Measurements from ENCODE around the gene BLOC1S4. TPM values are rescaled to one million over a fixed set of nuclear protein-coding genes. Genes with fewer than 3 reads are reported as not detected.

Gene BLOC1S4
- total RNA-seq, 3 donors from 2014 or later: 24.4 to 27.4 (median 26.0) TPM

DNA sequence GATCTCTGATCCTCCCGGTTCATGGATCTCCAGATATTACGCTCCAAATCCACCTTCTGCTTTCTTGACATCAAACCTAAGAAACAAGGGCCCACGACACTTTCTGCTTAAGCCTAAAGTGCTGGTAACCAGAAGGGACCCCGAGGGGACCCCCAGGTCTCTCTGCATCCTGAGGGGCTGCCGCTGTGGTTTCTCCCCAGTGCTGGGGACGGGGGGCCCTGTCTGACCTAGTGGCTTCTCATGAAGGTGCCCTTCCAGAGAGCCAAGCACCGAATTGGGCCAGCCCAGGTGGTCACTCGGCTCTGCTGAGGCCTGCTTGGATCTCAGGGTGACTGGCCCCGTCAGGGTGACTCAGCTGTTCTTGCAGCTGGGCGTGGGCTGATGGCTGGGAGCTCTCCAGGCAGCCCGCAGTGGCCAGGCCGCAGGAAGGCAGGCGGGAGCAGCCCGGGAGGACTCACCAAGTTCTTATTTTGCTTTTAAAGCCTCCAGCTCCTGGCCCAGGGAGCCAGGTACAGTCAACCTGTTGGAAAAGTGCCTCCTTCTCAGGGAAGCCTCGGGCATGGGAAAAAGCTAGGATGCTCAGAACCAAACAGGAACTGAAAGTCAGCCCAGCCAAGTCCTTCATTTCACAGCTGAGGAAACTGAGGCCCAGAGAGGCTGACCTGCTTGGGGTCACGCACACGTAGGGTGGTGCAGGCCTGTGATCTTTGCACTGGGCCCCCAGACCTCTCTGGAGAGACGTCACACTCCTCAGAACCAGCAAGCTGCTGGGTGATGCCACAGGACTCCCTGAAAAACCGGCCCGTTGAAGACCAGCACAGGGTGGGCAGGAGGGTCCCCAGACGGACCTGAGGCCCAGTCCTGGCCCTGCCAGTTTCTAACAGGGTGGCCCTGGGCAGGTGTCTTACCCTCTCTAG, 16.7 kb downstream of the BLOC1S4 start:
- no peak for ATAC-seq

DNA sequence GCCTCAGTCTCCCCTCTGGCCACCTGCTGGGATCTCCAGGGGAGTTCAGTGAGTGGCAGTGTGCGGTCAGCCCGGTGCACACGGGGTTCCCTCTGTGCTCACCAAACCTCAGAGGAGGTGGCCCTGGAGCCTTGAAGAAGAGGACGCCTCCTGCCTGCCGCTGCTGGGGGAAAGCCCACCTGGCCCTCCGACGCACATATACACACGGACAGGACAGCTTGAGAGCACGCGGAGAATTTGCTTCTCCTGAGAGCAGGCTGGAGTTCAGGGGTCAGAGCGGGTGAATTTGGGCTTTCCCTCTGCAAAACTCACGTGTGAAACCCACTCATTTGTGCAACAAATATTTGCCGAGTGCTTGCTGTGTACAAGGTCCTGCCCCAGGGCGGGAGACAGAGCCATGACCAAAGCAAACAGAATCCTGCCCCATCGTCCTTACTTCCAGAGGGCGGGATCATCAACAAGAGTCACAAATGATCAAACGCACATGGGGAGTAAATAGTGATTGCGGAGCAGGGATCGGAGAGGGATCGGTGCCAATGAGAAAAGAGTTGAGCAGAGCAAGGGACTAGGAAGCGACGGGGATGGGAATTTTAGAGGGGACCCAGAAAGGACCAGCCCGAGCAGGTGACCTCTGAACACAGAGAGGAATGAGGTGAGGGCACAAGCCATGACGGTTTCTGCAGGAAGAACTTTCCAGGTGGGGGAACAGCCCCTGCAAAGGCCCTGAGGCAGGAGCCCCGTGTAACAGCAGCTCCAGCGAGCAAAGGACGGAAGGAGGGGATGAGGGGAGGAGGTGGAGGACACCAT, 17.6 kb downstream of the BLOC1S4 start:
- peaks cover 2% of the 10 kb centered on the region for H3K27me3 Mint-ChIP-seq (ENCODE audit: low read depth)
- H3K9me3 Mint-ChIP-seq: no peaks in the 10 kb centered on the region
- ATAC-seq: no peak
- H3K4me3 Mint-ChIP-seq: no peak overlapping the region
- H3K4me1 Mint-ChIP-seq (ENCODE audit: low read depth): peaks cover under 1% of the 10 kb centered on the region
- no peaks in the 10 kb centered on the region for H3K36me3 Mint-ChIP-seq (ENCODE audit: insufficient read depth)
- DNase-seq: no peak

More for the DNA sequence above, 16.7 kb downstream of the BLOC1S4 start:
- no peak overlapping the region for H3K4me3 Mint-ChIP-seq
- no peaks in the 10 kb centered on the region for H3K36me3 Mint-ChIP-seq (ENCODE audit: insufficient read depth)
- peaks cover 6% of the 10 kb centered on the region for H3K4me1 Mint-ChIP-seq (ENCODE audit: low read depth)
- no peak for DNase-seq
- peaks cover 2% of the 10 kb centered on the region for H3K27me3 Mint-ChIP-seq (ENCODE audit: low read depth)
- H3K9me3 Mint-ChIP-seq: no peaks in the 10 kb centered on the region

DNA sequence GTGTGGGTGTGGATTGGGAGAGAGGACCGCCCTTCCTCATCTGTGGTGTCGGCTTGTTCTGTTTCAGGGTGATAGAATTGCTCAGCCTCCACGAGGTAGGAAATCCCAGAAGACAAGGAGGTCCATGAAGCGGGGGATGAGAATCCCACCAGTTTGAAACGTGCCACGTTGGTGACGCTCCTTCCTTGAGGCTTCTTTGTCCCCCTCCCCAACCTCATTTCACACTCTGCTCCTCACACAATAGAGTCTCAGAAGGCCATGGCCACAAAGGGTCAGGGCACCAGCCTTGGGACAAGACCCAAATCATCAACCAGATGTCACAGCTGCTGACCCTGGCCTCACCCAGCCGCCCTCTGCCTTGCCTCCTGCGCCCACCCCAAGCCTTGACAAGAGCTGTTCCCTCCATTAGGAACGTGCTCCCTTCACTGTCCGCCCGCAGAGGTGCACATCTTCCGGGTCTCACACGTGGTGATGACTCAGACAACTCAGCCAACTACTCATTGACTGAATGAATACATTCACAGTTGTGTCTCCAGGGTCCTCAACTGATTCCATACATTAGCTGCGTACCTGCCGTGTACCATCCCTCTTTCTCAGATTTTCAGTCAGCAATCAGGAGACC, 18.3 kb downstream of the BLOC1S4 start:
- ATAC-seq (no peak), DNase-seq (no peak)
- Mint-ChIP-seq H3K27me3 (ENCODE audit: low read depth) (peaks cover 2% of the 10 kb centered on the region), H3K36me3 (ENCODE audit: insufficient read depth) (no peaks in the 10 kb centered on the region), H3K9me3 (no peaks in the 10 kb centered on the region), H3K4me1 (ENCODE audit: low read depth) (no peaks in the 10 kb centered on the region), H3K4me3 (no peak overlapping the region)

DNA sequence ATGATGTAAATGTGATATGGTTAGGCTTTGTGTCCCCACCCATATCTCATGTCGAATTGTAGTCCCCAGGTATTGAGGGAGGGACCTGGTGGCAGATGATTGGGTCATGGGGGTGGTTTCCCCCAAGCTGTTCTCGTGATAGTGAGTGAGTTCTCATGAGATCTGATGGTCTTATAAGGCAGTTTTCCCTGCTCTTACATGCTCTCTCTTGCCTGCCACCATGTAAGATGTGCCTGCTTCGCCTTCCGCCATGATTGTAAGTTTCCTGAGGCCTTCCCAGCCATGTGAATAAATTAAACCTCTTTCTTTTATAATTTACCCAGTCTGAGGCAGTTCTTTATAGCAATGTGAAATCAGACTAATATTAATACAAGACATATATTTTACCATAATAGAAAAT, 23.9 kb downstream of the BLOC1S4 start:
- no peaks in the 10 kb centered on the region for H3K4me1 Mint-ChIP-seq (ENCODE audit: low read depth)
- no peaks in the 10 kb centered on the region for H3K27me3 Mint-ChIP-seq (ENCODE audit: low read depth)
- no peaks in the 10 kb centered on the region for H3K36me3 Mint-ChIP-seq (ENCODE audit: insufficient read depth)
- H3K9me3 Mint-ChIP-seq: no peaks in the 10 kb centered on the region
- H3K4me3 Mint-ChIP-seq: no peak overlapping the region
- DNase-seq (no peak), ATAC-seq (no peak)

DNA sequence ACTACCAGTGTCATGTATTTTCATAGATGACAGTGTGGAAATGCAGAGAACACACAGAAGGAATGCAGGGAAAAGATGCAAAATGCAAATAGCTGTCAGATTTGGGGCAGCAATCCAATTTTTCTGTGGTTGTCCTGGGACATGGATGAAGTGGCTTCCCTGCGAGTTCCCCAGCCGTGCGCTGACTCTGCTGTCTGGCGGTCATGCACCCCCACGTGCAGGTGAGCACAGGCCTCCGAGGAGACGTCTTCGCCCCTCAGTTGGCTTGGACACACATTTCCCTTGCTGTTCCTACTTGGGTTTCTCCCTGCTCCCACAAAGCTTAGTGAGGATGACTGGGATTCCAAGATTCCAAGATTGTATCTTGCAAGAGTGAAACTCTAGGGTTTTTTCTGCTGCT, 24.4 kb downstream of the BLOC1S4 start:
- no peak for ATAC-seq

DNA sequence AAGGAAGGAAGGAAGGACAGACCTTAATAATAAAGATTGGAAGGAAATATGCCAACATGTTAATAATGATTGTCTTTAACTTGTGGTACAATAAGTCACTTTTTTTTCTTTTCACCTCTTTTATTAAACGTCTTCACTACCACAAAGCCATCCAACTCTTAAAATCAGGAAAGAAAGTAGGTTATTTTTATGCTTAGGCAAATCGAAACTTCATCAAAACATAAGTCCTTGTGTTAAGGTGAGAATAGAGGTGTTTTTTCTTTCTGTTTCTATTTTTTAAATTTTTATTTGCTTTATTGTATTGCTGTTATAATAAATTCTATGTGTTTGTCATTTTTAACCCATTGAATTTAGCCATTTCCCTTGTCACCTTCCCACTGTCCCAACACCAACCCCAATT, 26.5 kb downstream of the BLOC1S4 start:
- H3K4me3 Mint-ChIP-seq: no peak overlapping the region

More for the DNA sequence above, 24.4 kb downstream of the BLOC1S4 start:
- no peak for DNase-seq
- H3K4me3 Mint-ChIP-seq: no peak overlapping the region
- H3K4me1 Mint-ChIP-seq (ENCODE audit: low read depth): no peaks in the 10 kb centered on the region
- H3K27me3 Mint-ChIP-seq (ENCODE audit: low read depth): no peaks in the 10 kb centered on the region
- H3K9me3 Mint-ChIP-seq: no peaks in the 10 kb centered on the region
- no peaks in the 10 kb centered on the region for H3K36me3 Mint-ChIP-seq (ENCODE audit: insufficient read depth)

DNA sequence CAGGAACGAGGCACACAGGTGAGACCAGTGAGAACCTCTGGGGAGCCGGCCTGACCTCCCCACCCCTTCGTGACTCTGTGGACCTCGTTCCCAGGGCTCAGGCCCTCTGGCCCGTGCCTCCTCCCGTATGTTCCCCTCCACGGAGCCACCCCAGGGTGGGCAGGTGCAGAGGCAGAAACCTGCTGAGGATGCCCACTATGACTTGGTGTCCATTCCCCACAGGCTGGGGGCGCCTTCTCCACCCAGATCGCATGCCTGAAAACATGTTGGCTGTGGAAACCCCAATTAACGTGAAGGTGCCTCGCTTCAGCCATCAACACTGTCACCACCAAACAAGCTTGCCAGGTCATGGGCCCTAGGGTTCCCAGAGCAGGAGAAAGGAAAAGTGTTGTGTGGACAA, 27.0 kb downstream of the BLOC1S4 start:
- Mint-ChIP-seq H3K36me3 (ENCODE audit: insufficient read depth) (no peaks in the 10 kb centered on the region), H3K4me3 (no peak overlapping the region), H3K4me1 (ENCODE audit: low read depth) (no peaks in the 10 kb centered on the region), H3K9me3 (no peaks in the 10 kb centered on the region), H3K27me3 (ENCODE audit: low read depth) (peaks cover 2% of the 10 kb centered on the region)
- DNase-seq (no peak), ATAC-seq (no peak)

More for the DNA sequence above, 26.5 kb downstream of the BLOC1S4 start:
- H3K27me3 Mint-ChIP-seq (ENCODE audit: low read depth): peaks cover 2% of the 10 kb centered on the region
- ATAC-seq (no peak), DNase-seq (no peak)
- no peaks in the 10 kb centered on the region for H3K9me3 Mint-ChIP-seq
- H3K36me3 Mint-ChIP-seq (ENCODE audit: insufficient read depth): no peaks in the 10 kb centered on the region
- H3K4me1 Mint-ChIP-seq (ENCODE audit: low read depth): no peaks in the 10 kb centered on the region

DNA sequence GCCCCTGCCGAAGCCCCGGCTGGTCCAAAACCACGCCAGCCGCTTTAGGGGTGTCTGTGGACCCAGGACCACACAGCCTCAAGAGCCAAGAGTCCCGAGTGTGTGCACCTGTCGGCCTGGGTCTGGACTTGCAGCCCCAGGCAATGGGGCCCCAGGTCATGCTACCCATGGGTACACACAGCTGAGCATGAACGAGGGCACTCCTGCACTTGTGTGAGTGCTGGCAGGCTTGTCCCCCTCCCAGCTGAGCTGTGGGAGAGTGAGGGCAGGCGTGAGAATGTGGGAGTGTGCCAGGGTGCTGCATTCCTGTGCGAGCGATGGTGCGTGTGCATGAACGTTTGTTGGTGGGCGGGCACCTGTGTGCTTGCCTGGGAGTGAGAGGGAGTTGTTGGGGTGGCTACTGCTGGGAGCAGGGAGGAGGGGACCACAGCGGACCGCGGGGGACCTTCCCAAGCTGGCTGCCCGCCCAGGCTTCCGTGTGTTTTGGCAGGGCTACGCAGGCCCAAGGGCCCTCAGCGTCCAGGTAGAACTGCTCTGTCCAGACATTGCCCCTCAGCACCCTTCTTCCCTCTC, 30.8 kb downstream of the BLOC1S4 start:
- H3K4me1 Mint-ChIP-seq (ENCODE audit: low read depth): peaks cover 9% of the 10 kb centered on the region
- H3K9me3 Mint-ChIP-seq: no peaks in the 10 kb centered on the region
- DNase-seq (no peak), ATAC-seq (no peak)
- H3K4me3 Mint-ChIP-seq: no peak overlapping the region
- no peaks in the 10 kb centered on the region for H3K36me3 Mint-ChIP-seq (ENCODE audit: insufficient read depth)
- peaks cover 2% of the 10 kb centered on the region for H3K27me3 Mint-ChIP-seq (ENCODE audit: low read depth)

DNA sequence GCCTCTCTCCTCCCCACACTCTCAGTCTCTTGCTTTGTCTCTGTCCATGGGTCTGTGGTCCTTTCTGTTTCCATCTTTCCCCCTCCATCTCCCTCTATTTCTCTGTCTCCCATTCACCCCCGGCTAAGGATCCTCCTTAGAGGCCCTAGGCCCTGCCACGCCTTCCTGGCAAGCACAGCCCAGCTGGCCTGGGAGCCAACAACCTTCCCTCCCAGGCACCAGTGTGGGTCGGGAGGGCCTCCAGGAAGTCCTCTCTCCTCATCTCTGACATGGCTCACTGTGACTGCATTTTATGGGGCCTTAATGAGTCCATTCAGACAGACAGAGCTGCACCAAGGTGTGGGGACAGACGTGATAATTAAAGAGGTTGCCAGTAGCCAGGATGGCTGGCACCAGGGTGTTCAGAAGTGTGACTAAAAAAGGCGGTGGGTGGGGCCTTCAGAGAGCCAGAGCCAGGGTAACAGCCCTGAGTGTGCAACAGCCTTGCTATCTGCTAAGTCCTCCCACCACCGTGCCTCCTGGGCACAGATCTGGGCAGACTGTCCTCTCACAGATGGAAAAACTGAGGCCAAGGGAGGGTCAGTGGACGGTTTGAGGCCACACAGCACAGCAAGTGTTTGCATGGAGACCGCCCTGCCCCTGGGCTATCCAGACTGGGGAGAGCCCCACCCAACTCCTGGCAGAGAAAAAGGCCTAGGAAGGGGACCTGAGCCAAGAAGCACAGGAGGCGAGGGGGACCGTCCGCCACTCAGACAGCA, 31.5 kb downstream of the BLOC1S4 start:
- no peak overlapping the region for H3K4me3 Mint-ChIP-seq
- no peaks in the 10 kb centered on the region for H3K36me3 Mint-ChIP-seq (ENCODE audit: insufficient read depth)
- H3K4me1 Mint-ChIP-seq (ENCODE audit: low read depth): peaks cover 11% of the 10 kb centered on the region
- H3K9me3 Mint-ChIP-seq: no peaks in the 10 kb centered on the region
- ATAC-seq: no peak
- no peak for DNase-seq
- peaks cover 2% of the 10 kb centered on the region for H3K27me3 Mint-ChIP-seq (ENCODE audit: low read depth)

DNA sequence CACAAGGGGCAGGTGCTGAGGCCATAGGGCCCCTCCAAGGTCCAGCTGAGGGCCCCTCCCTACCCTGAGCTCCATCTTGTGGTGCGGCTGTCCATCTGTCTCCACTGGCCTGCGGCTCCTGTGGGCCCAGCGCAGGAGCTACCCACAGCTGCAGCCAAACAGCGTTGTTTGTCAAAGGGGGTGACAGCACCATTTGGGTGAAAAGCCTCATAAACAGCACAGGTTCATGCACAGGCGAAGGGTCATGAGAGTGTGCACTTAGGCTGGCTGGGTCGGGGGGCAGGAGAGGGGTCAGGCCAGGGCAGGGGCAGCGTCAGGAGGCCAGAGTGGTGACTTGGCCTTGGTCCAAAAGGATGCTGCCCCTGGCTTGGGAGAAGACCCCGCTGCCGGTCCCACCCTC, 32.3 kb downstream of the BLOC1S4 start:
- H3K4me3 Mint-ChIP-seq: no peak overlapping the region
- H3K4me1 Mint-ChIP-seq (ENCODE audit: low read depth): peaks cover 11% of the 10 kb centered on the region
- H3K9me3 Mint-ChIP-seq: no peaks in the 10 kb centered on the region
- DNase-seq: no peak
- H3K27me3 Mint-ChIP-seq (ENCODE audit: low read depth): peaks cover 2% of the 10 kb centered on the region
- H3K36me3 Mint-ChIP-seq (ENCODE audit: insufficient read depth): no peaks in the 10 kb centered on the region
- no peak for ATAC-seq

DNA sequence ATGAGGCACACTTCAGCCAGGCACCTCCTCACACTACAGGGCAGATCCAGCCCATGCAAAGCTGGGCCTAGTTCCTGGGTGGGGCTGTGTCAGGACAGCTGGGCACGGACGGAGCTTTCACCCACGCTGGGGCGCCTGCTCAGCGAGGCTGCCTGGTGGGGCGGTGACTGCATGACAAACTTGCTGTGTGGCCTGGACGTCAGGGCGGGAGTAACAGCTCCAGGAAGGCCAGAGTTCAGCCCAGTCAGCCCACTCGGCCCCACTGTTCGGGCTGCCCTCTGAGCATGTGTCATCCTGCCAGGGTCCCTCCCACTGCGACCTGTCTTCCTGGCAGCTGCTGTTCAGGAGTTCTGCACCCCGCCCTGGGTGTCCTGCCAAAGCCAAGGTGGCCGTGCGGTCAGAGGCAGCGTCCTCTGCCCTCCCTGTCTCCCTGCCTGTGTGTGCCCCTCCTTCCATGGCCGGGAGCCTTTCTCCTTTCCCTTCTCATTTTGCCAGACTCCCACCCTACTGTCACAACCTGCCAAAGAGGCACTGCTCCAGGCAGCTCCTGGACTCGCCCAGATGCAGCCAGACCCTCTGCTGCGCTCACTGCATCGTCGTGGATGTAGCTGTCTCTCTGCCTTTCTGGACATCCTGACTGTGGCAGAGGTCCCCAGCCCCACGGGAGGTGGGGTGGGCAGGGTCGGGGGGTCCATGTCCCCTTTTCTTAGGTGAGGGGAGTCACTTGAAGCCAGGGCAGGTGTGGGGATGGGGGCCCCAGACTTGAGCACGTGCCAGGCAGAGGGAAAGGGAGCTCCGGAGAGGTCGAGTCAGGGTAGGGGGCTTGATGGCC, 33.6 kb downstream of the BLOC1S4 start:
- no peak for DNase-seq
- Mint-ChIP-seq H3K27me3 (ENCODE audit: low read depth) (peaks cover 2% of the 10 kb centered on the region), H3K4me3 (no peak overlapping the region), H3K36me3 (ENCODE audit: insufficient read depth) (no peaks in the 10 kb centered on the region), H3K9me3 (no peaks in the 10 kb centered on the region), H3K4me1 (ENCODE audit: low read depth) (peaks cover 11% of the 10 kb centered on the region)
- ATAC-seq: no peak

DNA sequence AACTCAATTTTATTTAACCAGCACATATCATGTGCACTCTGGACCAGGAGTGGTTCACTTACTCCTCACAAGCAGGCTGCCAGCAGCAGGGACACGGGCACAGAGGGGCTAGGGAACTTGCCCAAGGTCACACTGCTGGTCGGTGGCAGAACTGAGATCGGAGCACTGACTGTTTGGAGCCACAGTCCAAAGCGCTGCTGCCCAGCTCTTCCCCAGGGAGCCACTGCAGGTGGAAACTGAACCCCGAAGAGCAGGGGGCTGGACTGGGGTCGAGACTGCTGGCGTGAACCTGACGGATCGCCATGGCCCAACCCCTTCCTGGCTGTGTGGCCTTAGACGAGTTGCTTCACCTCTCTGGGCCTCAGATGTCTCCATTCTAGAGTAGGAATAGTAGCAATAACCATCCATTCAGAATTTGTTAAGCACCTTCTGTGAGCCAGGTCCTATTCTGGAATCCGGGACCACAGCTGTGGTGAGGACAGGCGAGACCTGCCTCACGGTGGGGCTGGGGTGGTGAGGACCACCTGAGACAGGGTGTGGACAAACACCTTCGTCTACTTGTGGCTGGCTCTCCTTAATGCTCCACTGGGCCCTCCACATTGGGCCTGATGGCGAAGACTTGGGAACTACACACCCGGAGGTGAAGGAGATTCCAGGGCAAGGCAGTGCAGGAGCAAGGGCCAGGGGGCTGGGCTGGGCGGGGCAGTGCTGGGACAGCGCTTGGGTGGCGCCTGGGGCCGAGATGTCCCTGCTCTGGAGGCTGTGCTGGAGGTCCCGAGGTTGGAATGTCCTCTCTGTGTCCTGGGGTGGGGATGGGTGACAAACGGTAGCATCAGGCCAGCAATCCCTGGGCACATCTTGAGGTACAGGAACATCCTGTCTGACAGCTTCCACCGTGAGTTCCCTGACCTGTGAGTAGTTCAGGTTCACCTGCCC, 34.6 kb downstream of the BLOC1S4 start:
- DNase-seq: no peak
- Mint-ChIP-seq H3K9me3 (no peaks in the 10 kb centered on the region), H3K4me1 (ENCODE audit: low read depth) (peaks cover 11% of the 10 kb centered on the region)

More for the DNA sequence above, 34.6 kb downstream of the BLOC1S4 start:
- Mint-ChIP-seq H3K27me3 (ENCODE audit: low read depth) (peaks cover 2% of the 10 kb centered on the region), H3K4me3 (peak overlapping the region; percentile 61), H3K36me3 (ENCODE audit: insufficient read depth) (no peaks in the 10 kb centered on the region)
- no peak for ATAC-seq
